Femur (tissue), 1 donor: Measurements from ENCODE around the gene AMN1.
"Not testable (repeated sequence)": the region's sequence is repeated elsewhere in the genome, so short reads cannot be mapped to it uniquely, and the experiment has no call there.

Source experiments
- DNase-seq: peaks from one replicate; pipeline ENCODE4 v3.0.0-alpha.2; 2017

Gene AMN1

GRCh38 chr12:31732926-31733548, 4.2 kb upstream of the AMN1 start:
- DNase-seq = no peak

- DNase-seq = not testable (repeated sequence)
Observed at GRCh38 chr12:31731203-31731602, 2.4 kb upstream of the AMN1 start.

- DNase-seq = no peak
Observed at GRCh38 chr12:31729705-31730104, 884 bp upstream of the AMN1 start.

- peak; percentile 53 for DNase-seq
Observed at GRCh38 chr12:31728289-31728916, 418 bp downstream of the AMN1 start.

GRCh38 chr12:31727192-31727591, 1.6 kb downstream of the AMN1 start:
- DNase-seq = no peak

GRCh38 chr12:31726575-31726974, 2.2 kb downstream of the AMN1 start:
- no peak for DNase-seq

- no peak for DNase-seq
Observed at GRCh38 chr12:31724557-31724956, 4.3 kb downstream of the AMN1 start.

GRCh38 chr12:31722580-31722979, 6.2 kb downstream of the AMN1 start:
- no peak for DNase-seq

- DNase-seq = not testable (repeated sequence)
Observed at GRCh38 chr12:31718542-31719198, 10.2 kb downstream of the AMN1 start.

- not testable (repeated sequence) for DNase-seq
Observed at GRCh38 chr12:31716998-31717397, 11.8 kb downstream of the AMN1 start.

- DNase-seq = no peak
Observed at GRCh38 chr12:31715283-31715825, 13.5 kb downstream of the AMN1 start.

- DNase-seq = no peak
Observed at GRCh38 chr12:31714406-31715271, 14.2 kb downstream of the AMN1 start.

- DNase-seq = no peak
Observed at GRCh38 chr12:31712877-31713276, 15.9 kb downstream of the AMN1 start.

GRCh38 chr12:31710021-31710818, 18.6 kb downstream of the AMN1 start:
- DNase-seq = no peak

GRCh38 chr12:31708118-31708517, 20.7 kb downstream of the AMN1 start:
- DNase-seq = not testable (repeated sequence)

- DNase-seq = no peak
Observed at GRCh38 chr12:31705621-31706020, 23.2 kb downstream of the AMN1 start.

- no peak for DNase-seq
Observed at GRCh38 chr12:31702047-31702446, 26.8 kb downstream of the AMN1 start.

GRCh38 chr12:31689921-31690320, 38.9 kb downstream of the AMN1 start:
- not testable (repeated sequence) for DNase-seq

GRCh38 chr12:31687101-31687527, 41.7 kb downstream of the AMN1 start:
- DNase-seq = no peak

GRCh38 chr12:31685801-31686200, 43.0 kb downstream of the AMN1 start:
- DNase-seq = no peak

- peak; percentile 34 for DNase-seq
Observed at GRCh38 chr12:31682136-31682962, 46.5 kb downstream of the AMN1 start.
